NOMO-1 (cell line): Measurements from ENCODE around the gene ZNF586.
"Not testable (repeated sequence)": the region's sequence is repeated elsewhere in the genome, so short reads cannot be mapped to it uniquely, and the experiment has no call there.

Experiments
- DNase-seq, 2 experiments: peaks; one replicate each; lab custom pipeline; 2025; ENCODE audit not compliant: unreplicated experiment in 2 of 2; lab: John Stamatoyannopoulos, UW

ZNF586 gene

GRCh38 chr19:57789288-57789687, 19.8 kb downstream of the ZNF586 start:
- no peak for DNase-seq

- DNase-seq = not testable (repeated sequence)
These were observed 27.1 kb downstream of the ZNF586 start for GRCh38 chr19:57796580-57796979.

- DNase-seq = no peak
These were observed 31.2 kb downstream of the ZNF586 start for GRCh38 chr19:57800696-57801095.

- no peak for DNase-seq
These were observed 32.8 kb downstream of the ZNF586 start for GRCh38 chr19:57802269-57802668.

GRCh38 chr19:57803265-57803593, 33.8 kb downstream of the ZNF586 start:
- DNase-seq = no peak

GRCh38 chr19:57803594-57804325, 34.3 kb downstream of the ZNF586 start:
- no peak for DNase-seq

GRCh38 chr19:57807541-57807940, 38.1 kb downstream of the ZNF586 start:
- DNase-seq = no peak

- not testable (repeated sequence) for DNase-seq
These were observed 41.2 kb downstream of the ZNF586 start for GRCh38 chr19:57810410-57811295.

GRCh38 chr19:57812226-57812625, 42.8 kb downstream of the ZNF586 start:
- DNase-seq = no peak

- not testable (repeated sequence) for DNase-seq
These were observed 43.7 kb downstream of the ZNF586 start for GRCh38 chr19:57812975-57813820.

GRCh38 chr19:57813919-57814504, 44.5 kb downstream of the ZNF586 start:
- no peak for DNase-seq

- DNase-seq = peak; percentile 87 to 93
These were observed 45.2 kb downstream of the ZNF586 start, which contains the start of gene ZNF552 for GRCh38 chr19:57814505-57815246. Gene ZNF552, minus strand, starts transcription at chr19:57814913. Its CDS starts 170 bp downstream, at chr19:57814743.

GRCh38 chr19:57815247-57816075, 46.0 kb downstream of the ZNF586 start:
- DNase-seq = no peak

- DNase-seq = no peak
These were observed 47.2 kb downstream of the ZNF586 start for GRCh38 chr19:57816652-57817051.

- DNase-seq = no peak
These were observed 48.5 kb downstream of the ZNF586 start for GRCh38 chr19:57817976-57818375.

- DNase-seq = no peak
These were observed 48.9 kb downstream of the ZNF586 start for GRCh38 chr19:57818378-57818777.

- DNase-seq = peak; percentile 86 to 92
These were observed 50.1 kb downstream of the ZNF586 start for GRCh38 chr19:57819475-57820148.

- DNase-seq = no peak
These were observed 51.1 kb downstream of the ZNF586 start for GRCh38 chr19:57820599-57820998.
